ENCODE results near the gene KIF2A.

GRCh38 chr5:62362701-62363100, 56.7 kb downstream of the KIF2A start:
- no peak for TF ChIP-seq CTCF (tag by site-specific recombination; IDR thresholded peaks at IDR 0.05)
- TF ChIP-seq SP7 (tag by site-specific recombination; IDR thresholded peaks at IDR 0.05): no peak
- no peak for TF ChIP-seq ZNF211 (tag by site-specific recombination; IDR thresholded peaks at IDR 0.05; ENCODE audit: low read depth)
- no peak for TF ChIP-seq ZNF626 (tag by site-specific recombination; IDR thresholded peaks at IDR 0.05)
- TF ChIP-seq ZSCAN23 (tag by site-specific recombination; IDR thresholded peaks at IDR 0.05): no peak
- TF ChIP-seq REST (tag by site-specific recombination; IDR thresholded peaks at IDR 0.05): no peak
- TF ChIP-seq ZNF548 (tag by site-specific recombination; IDR thresholded peaks at IDR 0.05): no peak
- no peak for TF ChIP-seq ZNF501 (tag by site-specific recombination; IDR thresholded peaks at IDR 0.05)
- TF ChIP-seq ZNF274 (IDR thresholded peaks at IDR 0.05; ENCODE audit: low read length): no peak
- no peak for TF ChIP-seq ZNF274 (tag by site-specific recombination; IDR thresholded peaks at IDR 0.05; ENCODE audit: borderline replicate concordance)
- TF ChIP-seq ZNF366 (tag by site-specific recombination; conservative IDR thresholded peaks at IDR 0.05): no peak
- TF ChIP-seq IKZF3 (tag by site-specific recombination; IDR thresholded peaks at IDR 0.05): no peak
- no peak for TF ChIP-seq ZNF544 (tag by site-specific recombination; IDR thresholded peaks at IDR 0.05)
- TF ChIP-seq KLF8 (tag by site-specific recombination; IDR thresholded peaks at IDR 0.05): no peak
